ENCODE measurements around the gene TRABD.
A peak's percentile ranks its signal among the peaks of the same experiment; 100 is the strongest.

Gene TRABD

GRCh38 chr22:50169774-50170341 lies 15.9 kb upstream of the TRABD start:
- peak overlapping the region; percentile 58; the same call in 1 of the 2 replicates for H3K27ac ChIP-seq
- peak; percentile 16; the same call in 1 of the 2 replicates for TF ChIP-seq CTCF (conservative IDR thresholded peaks at IDR 0.05)

- peak within 1 kb of the TSS; percentile 58; the same call in 1 of the 2 replicates for H3K27ac ChIP-seq
- TF ChIP-seq CTCF (conservative IDR thresholded peaks at IDR 0.05), result no peak
Observed at GRCh38 chr22:50170453-50171318, 15.0 kb upstream of the TRABD start, which contains the start of gene PANX2. PANX2 (plus strand) TSS chr22:50170731; CDS start chr22:50170731, 0 bp downstream.

GRCh38 chr22:50171319-50171964 lies 14.3 kb upstream of the TRABD start:
- TF ChIP-seq CTCF (conservative IDR thresholded peaks at IDR 0.05), result no peak
- peak overlapping the region; percentile 58; the same call in 1 of the 2 replicates for H3K27ac ChIP-seq

GRCh38 chr22:50171965-50172421 lies 13.7 kb upstream of the TRABD start:
- TF ChIP-seq CTCF (conservative IDR thresholded peaks at IDR 0.05), result no peak
- no peak overlapping the region; the same call in 1 of the 2 replicates for H3K27ac ChIP-seq

GRCh38 chr22:50173311-50173982 lies 12.3 kb upstream of the TRABD start:
- no peak for TF ChIP-seq CTCF (conservative IDR thresholded peaks at IDR 0.05)
- H3K27ac ChIP-seq, result no peak overlapping the region

- TF ChIP-seq CTCF (conservative IDR thresholded peaks at IDR 0.05), result no peak
- no peak overlapping the region for H3K27ac ChIP-seq
Observed at GRCh38 chr22:50173983-50174355, 11.7 kb upstream of the TRABD start.

All from VCaP (cell line).